Measurements from ENCODE around the gene KCTD5.
"Not testable (repeated sequence)": the region's sequence is repeated elsewhere in the genome, so short reads cannot be mapped to it uniquely, and the experiment has no call there.

DNA sequence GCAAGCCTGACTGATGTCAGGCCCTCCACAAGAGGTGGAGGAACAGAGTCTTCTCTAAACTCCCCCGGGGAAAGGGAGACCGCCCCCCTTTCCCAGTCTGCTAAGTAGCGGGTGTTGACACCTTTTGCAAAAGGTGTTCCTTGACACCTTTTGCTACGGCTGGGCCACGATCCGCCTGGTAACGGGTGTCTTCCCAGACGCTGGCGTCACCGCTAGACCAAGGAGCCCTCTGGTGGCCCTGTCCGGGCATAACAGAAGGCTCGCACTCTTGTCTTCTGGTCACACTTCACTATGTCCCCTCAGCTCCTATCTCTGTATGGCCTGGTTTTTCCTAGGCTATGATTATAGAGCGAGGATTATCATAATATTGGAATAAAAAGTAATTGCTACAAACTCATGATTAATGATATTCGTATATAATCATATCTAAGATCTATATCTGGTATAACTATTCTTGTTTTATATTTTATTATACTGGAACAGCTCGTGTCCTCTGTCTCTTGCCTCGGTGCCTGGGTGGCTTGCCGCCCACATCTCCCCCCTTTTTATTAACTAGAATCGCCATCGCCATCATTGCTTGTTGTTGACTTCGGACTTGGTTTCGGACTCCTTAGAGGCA is 21.5 kb upstream of the KCTD5 start:
- not testable (repeated sequence) for TF ChIP-seq ZNF143 (CRISPR knock-in tag; IDR thresholded peaks at IDR 0.05); SP1 (CRISPR knock-in tag; IDR thresholded peaks at IDR 0.05); JUND (IDR thresholded peaks at IDR 0.05; ENCODE audit: borderline replicate concordance, low read depth, low read length); JUND (tag; IDR thresholded peaks at IDR 0.05; ENCODE audit: borderline replicate concordance, low read depth, low read length); YY1 (IDR thresholded peaks at IDR 0.05; ENCODE audit: borderline replicate concordance in 1 of 3, control insufficient read depth in 1 of 3, extremely low read depth in 1 of 3, insufficient read depth in 3 of 3, insufficient read length in 1 of 3, insufficient replicate concordance in 2 of 3, low read depth in 1 of 3, low read length in 2 of 3); ZNF140 (CRISPR knock-in tag; IDR thresholded peaks at IDR 0.05); NR2C1 (IDR thresholded peaks at IDR 0.05); NR2C1 (tag; IDR thresholded peaks at IDR 0.05); DPF2 (IDR thresholded peaks at IDR 0.05); TEAD1 (CRISPR knock-in tag; IDR thresholded peaks at IDR 0.05)
- TF ChIP-seq, protein P1, sequence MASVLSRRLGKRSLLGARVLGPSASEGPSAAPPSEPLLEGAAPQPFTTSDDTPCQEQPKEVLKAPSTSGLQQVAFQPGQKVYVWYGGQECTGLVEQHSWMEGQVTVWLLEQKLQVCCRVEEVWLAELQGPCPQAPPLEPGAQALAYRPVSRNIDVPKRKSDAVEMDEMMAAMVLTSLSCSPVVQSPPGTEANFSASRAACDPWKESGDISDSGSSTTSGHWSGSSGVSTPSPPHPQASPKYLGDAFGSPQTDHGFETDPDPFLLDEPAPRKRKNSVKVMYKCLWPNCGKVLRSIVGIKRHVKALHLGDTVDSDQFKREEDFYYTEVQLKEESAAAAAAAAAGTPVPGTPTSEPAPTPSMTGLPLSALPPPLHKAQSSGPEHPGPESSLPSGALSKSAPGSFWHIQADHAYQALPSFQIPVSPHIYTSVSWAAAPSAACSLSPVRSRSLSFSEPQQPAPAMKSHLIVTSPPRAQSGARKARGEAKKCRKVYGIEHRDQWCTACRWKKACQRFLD (CRISPR knock-in tag; IDR thresholded peaks at IDR 0.05): not testable (repeated sequence)
- TF ChIP-seq, protein P2, sequence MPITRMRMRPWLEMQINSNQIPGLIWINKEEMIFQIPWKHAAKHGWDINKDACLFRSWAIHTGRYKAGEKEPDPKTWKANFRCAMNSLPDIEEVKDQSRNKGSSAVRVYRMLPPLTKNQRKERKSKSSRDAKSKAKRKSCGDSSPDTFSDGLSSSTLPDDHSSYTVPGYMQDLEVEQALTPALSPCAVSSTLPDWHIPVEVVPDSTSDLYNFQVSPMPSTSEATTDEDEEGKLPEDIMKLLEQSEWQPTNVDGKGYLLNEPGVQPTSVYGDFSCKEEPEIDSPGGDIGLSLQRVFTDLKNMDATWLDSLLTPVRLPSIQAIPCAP (CRISPR knock-in tag; IDR thresholded peaks at IDR 0.05; ENCODE audit: borderline replicate concordance): not testable (repeated sequence)
- TF ChIP-seq, protein P3, sequence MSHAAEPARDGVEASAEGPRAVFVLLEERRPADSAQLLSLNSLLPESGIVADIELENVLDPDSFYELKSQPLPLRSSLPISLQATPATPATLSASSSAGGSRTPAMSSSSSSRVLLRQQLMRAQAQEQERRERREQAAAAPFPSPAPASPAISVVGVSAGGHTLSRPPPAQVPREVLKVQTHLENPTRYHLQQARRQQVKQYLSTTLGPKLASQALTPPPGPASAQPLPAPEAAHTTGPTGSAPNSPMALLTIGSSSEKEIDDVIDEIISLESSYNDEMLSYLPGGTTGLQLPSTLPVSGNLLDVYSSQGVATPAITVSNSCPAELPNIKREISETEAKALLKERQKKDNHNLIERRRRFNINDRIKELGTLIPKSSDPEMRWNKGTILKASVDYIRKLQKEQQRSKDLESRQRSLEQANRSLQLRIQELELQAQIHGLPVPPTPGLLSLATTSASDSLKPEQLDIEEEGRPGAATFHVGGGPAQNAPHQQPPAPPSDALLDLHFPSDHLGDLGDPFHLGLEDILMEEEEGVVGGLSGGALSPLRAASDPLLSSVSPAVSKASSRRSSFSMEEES (CRISPR knock-in tag; IDR thresholded peaks at IDR 0.05): not testable (repeated sequence)
- TF ChIP-seq, protein P4, sequence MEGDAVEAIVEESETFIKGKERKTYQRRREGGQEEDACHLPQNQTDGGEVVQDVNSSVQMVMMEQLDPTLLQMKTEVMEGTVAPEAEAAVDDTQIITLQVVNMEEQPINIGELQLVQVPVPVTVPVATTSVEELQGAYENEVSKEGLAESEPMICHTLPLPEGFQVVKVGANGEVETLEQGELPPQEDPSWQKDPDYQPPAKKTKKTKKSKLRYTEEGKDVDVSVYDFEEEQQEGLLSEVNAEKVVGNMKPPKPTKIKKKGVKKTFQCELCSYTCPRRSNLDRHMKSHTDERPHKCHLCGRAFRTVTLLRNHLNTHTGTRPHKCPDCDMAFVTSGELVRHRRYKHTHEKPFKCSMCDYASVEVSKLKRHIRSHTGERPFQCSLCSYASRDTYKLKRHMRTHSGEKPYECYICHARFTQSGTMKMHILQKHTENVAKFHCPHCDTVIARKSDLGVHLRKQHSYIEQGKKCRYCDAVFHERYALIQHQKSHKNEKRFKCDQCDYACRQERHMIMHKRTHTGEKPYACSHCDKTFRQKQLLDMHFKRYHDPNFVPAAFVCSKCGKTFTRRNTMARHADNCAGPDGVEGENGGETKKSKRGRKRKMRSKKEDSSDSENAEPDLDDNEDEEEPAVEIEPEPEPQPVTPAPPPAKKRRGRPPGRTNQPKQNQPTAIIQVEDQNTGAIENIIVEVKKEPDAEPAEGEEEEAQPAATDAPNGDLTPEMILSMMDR (IDR thresholded peaks at IDR 0.05 in 2 of 3, conservative IDR thresholded peaks at IDR 0.05 in 1 of 3; ENCODE audit: insufficient read depth in 2 of 3, low read depth in 1 of 3, low read length in 3 of 3): peak; percentile 49 to 60 (median 51); a peak in 5 of 6 replicates
